ES-I3 (cell line): Measurements from ENCODE around the gene DIO2.
A peak's percentile ranks its signal among the peaks of the same experiment; 100 is the strongest.

Experiments
- H3K36me3 ChIP-seq: 2 replicates; pipeline ENCODE4 v1.6.1; 2013; ENCODE audit warnings: mild to moderate bottlenecking, low read length, control low read depth, moderate library complexity; ENCODE audit not compliant: insufficient read depth
- H3K4me1 ChIP-seq: 2 replicates; pipeline ENCODE4 v1.6.1; 2013; ENCODE audit warnings: mild to moderate bottlenecking, control low read depth, low read length; ENCODE audit not compliant: insufficient read depth
- H3K9ac ChIP-seq: 2 replicates; pipeline ENCODE4 v1.6.1; 2013; ENCODE audit warnings: low read depth, mild to moderate bottlenecking, low read length, moderate library complexity
- H3K9me3 ChIP-seq: 2 replicates; pipeline ENCODE4 v1.6.1; 2013; ENCODE audit warnings: mild to moderate bottlenecking, low read length, moderate library complexity; ENCODE audit not compliant: control insufficient read depth, insufficient read depth

The DIO2 gene

GRCh38 chr14:80211153-80212022 lies at the start of gene DIO2:
TSS of gene DIO2 (minus strand) at chr14:80211504. CDS start at chr14:80211472, 32 bp downstream.
- H3K4me1 ChIP-seq = peaks cover 4% of the 10 kb centered on the region
- no peaks in the 10 kb centered on the region for H3K9me3 ChIP-seq
- no peaks in the 10 kb centered on the region for H3K36me3 ChIP-seq
- H3K9ac ChIP-seq = peak within 1 kb of the TSS; percentile 35; the same call in 1 of the 2 replicates

GRCh38 chr14:80260645-80261044 lies 49.3 kb upstream of the DIO2 start:
- H3K9me3 ChIP-seq = no peaks in the 10 kb centered on the region
- H3K9ac ChIP-seq = no peak overlapping the region
- H3K4me1 ChIP-seq = no peaks in the 10 kb centered on the region
- H3K36me3 ChIP-seq = no peaks in the 10 kb centered on the region

- H3K4me1 ChIP-seq = no peaks in the 10 kb centered on the region
- H3K36me3 ChIP-seq = no peaks in the 10 kb centered on the region
- no peak overlapping the region for H3K9ac ChIP-seq
- H3K9me3 ChIP-seq = peaks cover 8% of the 10 kb centered on the region; the same call in 1 of the 2 replicates
Observed at GRCh38 chr14:80239631-80240030, 28.3 kb upstream of the DIO2 start.

GRCh38 chr14:80237143-80237542 lies 25.8 kb upstream of the DIO2 start:
- Histone ChIP-seq H3K36me3 (no peaks in the 10 kb centered on the region), H3K9ac (no peak overlapping the region), H3K4me1 (no peaks in the 10 kb centered on the region), H3K9me3 (peaks cover 8% of the 10 kb centered on the region; the same call in 1 of the 2 replicates)

- Histone ChIP-seq H3K4me1 (no peaks in the 10 kb centered on the region), H3K9me3 (peaks cover 8% of the 10 kb centered on the region; the same call in 1 of the 2 replicates), H3K36me3 (no peaks in the 10 kb centered on the region)
Observed at GRCh38 chr14:80233470-80234089, 22.3 kb upstream of the DIO2 start.

GRCh38 chr14:80231702-80232101 lies 20.4 kb upstream of the DIO2 start:
- Histone ChIP-seq H3K36me3 (no peaks in the 10 kb centered on the region), H3K9ac (no peak overlapping the region), H3K9me3 (no peaks in the 10 kb centered on the region), H3K4me1 (no peaks in the 10 kb centered on the region)

More at GRCh38 chr14:80233470-80234089, 22.3 kb upstream of the DIO2 start:
- H3K9ac ChIP-seq = no peak overlapping the region

GRCh38 chr14:80223696-80224465 lies 12.6 kb upstream of the DIO2 start:
- Histone ChIP-seq H3K4me1 (no peaks in the 10 kb centered on the region), H3K9ac (no peak overlapping the region), H3K36me3 (no peaks in the 10 kb centered on the region), H3K9me3 (no peaks in the 10 kb centered on the region)

GRCh38 chr14:80216818-80217217 lies 5.5 kb upstream of the DIO2 start:
- no peaks in the 10 kb centered on the region for H3K36me3 ChIP-seq
- H3K9ac ChIP-seq = no peak overlapping the region
- H3K9me3 ChIP-seq = no peaks in the 10 kb centered on the region
- peaks cover 4% of the 10 kb centered on the region for H3K4me1 ChIP-seq

- Histone ChIP-seq H3K4me1 (peaks cover 4% of the 10 kb centered on the region), H3K9me3 (no peaks in the 10 kb centered on the region), H3K9ac (no peak overlapping the region), H3K36me3 (no peaks in the 10 kb centered on the region)
Observed at GRCh38 chr14:80215756-80216581, 4.7 kb upstream of the DIO2 start.

- H3K4me1 ChIP-seq = peaks cover 4% of the 10 kb centered on the region
- no peaks in the 10 kb centered on the region for H3K36me3 ChIP-seq
- no peak overlapping the region for H3K9ac ChIP-seq
- no peaks in the 10 kb centered on the region for H3K9me3 ChIP-seq
Observed at GRCh38 chr14:80215081-80215480, 3.8 kb upstream of the DIO2 start.

GRCh38 chr14:80213602-80214001 lies 2.3 kb upstream of the DIO2 start:
- no peak overlapping the region for H3K9ac ChIP-seq
- no peaks in the 10 kb centered on the region for H3K36me3 ChIP-seq
- peaks cover 4% of the 10 kb centered on the region for H3K4me1 ChIP-seq
- H3K9me3 ChIP-seq = no peaks in the 10 kb centered on the region

GRCh38 chr14:80212023-80212397 lies 706 bp upstream of the DIO2 start:
- no peaks in the 10 kb centered on the region for H3K36me3 ChIP-seq
- peak overlapping the region; percentile 35; the same call in 1 of the 2 replicates for H3K9ac ChIP-seq
- H3K4me1 ChIP-seq = peaks cover 4% of the 10 kb centered on the region
- no peaks in the 10 kb centered on the region for H3K9me3 ChIP-seq

GRCh38 chr14:80208461-80208860 lies 2.8 kb downstream of the DIO2 start:
- no peaks in the 10 kb centered on the region for H3K36me3 ChIP-seq
- no peaks in the 10 kb centered on the region for H3K9me3 ChIP-seq
- no peak overlapping the region for H3K9ac ChIP-seq
- no peaks in the 10 kb centered on the region for H3K4me1 ChIP-seq
